Fibroblast of the aortic adventitia (primary cell): ENCODE results near the gene WDR48. TPM values are rescaled to one million over a fixed set of nuclear protein-coding genes. Genes with fewer than 3 reads are reported as not detected.

Source experiments
- DNase-seq: peaks from one replicate; pipeline ENCODE4 v3.0.0-alpha.2; 2010; ENCODE audit warnings: low read depth
- H3K4me3 ChIP-seq: 2 replicates; pipeline ENCODE4 v1.5.1; 2011; ENCODE audit warnings: low read depth, mild to moderate bottlenecking, control low read depth, low read length, moderate library complexity
- total RNA-seq: library from RNA; depleted of rRNA; stranded (reverse); fragments of >200 nt; gene quantifications from 2 replicates; pipeline ENCODE4 v1.2.3, GENCODE V29; 2012; ENCODE audit warnings: low replicate concordance
- TF ChIP-seq, protein P1 (sequence below): IDR thresholded peaks from 2 replicates; pipeline ENCODE4 v1.5.1; 2011; ENCODE audit warnings: mild to moderate bottlenecking, low read length, control low read depth, inconsistent platforms; ENCODE audit not compliant: insufficient read depth

WDR48 gene
- total RNA-seq, 1 donor = 41.3 TPM

- DNase-seq = no peak
- no peak overlapping the region for H3K4me3 ChIP-seq
- TF ChIP-seq, protein P1, sequence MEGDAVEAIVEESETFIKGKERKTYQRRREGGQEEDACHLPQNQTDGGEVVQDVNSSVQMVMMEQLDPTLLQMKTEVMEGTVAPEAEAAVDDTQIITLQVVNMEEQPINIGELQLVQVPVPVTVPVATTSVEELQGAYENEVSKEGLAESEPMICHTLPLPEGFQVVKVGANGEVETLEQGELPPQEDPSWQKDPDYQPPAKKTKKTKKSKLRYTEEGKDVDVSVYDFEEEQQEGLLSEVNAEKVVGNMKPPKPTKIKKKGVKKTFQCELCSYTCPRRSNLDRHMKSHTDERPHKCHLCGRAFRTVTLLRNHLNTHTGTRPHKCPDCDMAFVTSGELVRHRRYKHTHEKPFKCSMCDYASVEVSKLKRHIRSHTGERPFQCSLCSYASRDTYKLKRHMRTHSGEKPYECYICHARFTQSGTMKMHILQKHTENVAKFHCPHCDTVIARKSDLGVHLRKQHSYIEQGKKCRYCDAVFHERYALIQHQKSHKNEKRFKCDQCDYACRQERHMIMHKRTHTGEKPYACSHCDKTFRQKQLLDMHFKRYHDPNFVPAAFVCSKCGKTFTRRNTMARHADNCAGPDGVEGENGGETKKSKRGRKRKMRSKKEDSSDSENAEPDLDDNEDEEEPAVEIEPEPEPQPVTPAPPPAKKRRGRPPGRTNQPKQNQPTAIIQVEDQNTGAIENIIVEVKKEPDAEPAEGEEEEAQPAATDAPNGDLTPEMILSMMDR = no peak
Measured at GRCh38 chr3:39079530-39079929, 27.7 kb downstream of the WDR48 start.

- TF ChIP-seq, protein P1 = no peak
- DNase-seq = no peak
- H3K4me3 ChIP-seq = no peak overlapping the region
Measured at GRCh38 chr3:39080026-39080425, 28.2 kb downstream of the WDR48 start.

DNA sequence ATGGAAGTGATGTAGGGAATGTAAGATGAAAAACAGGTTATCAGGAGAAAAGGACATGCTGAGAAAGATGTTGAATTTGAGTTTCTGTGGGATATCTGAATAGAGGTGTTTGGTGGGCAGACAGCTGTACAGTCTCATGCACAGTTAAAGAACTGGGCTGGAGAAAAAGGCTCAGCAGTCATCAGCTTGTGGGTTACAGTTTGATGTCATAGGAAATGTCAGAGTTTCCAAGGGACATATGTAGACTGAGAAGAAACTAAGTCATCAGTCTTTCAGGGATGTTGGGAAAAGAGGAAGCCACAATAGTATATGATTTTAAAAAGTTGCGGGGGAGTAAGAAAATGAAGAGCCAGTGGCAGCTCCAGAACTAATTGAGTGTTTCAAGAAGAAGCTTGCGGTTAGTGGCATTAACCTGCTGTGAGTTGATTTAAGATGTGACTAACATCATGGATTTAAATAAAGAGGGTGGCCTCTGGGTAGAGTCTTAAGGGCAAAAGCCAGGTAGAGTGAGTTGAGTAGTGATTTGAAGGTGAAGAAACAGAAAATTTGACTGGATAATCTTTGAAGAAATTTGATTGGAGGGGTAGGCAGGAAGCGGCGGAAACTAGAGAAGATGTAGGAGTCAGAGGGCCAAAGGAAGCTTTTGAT is 31.0 kb downstream of the WDR48 start:
- TF ChIP-seq, protein P1 = no peak
- no peak for DNase-seq
- H3K4me3 ChIP-seq = no peak overlapping the region

DNA sequence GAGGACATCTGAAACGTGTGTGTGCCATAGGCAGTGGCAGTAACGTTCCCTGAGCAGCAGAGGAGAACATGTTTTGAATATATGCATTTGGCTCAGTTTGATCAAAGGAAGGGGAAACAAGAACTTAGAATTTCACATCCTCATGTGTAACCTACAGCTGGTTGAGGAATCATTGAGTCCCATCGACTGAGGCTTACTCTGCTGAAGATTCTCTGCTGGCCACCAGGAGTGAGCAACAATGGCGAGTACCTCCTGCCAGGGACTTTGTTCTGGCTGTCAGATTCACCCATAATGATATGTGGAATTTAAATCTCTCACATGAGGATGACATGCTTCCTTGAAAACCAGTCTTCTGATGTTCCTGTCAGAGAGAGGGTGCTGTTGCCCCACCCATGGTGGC is 34.3 kb downstream of the WDR48 start:
- DNase-seq = no peak
- no peak overlapping the region for H3K4me3 ChIP-seq
- TF ChIP-seq, protein P1 = no peak

DNA sequence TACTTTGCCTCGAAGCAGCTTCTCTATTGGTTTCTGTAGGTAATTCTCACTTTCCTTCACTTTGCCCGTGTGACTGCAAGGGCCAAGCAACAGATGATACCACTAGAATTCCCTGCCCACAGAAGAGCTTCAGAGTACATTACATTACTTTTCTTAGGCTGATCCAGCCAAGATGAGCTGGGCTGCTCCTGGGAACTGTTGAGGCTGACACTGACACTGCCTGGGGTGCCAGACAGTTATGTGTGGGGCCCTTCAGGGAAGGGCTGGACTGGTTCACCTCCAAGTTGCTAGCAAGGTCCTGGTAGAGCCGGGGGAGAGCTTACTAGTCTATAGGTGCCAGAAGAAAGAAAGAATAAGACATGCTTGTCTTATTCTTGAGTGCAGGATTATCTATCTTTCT is 36.6 kb downstream of the WDR48 start:
- DNase-seq = no peak
- TF ChIP-seq, protein P1 = no peak
- no peak overlapping the region for H3K4me3 ChIP-seq

- TF ChIP-seq, protein P1 = no peak
- no peak for DNase-seq
Measured at GRCh38 chr3:39088889-39089288, 37.1 kb downstream of the WDR48 start.

GRCh38 chr3:39090922-39091321 is 39.1 kb downstream of the WDR48 start:
- TF ChIP-seq, protein P1 = no peak
- DNase-seq = peak; percentile 6
- no peak overlapping the region for H3K4me3 ChIP-seq

More at GRCh38 chr3:39088889-39089288, 37.1 kb downstream of the WDR48 start:
- no peak overlapping the region for H3K4me3 ChIP-seq
